ENCODE results near the gene PIK3C2G.

PIK3C2G gene

DNA sequence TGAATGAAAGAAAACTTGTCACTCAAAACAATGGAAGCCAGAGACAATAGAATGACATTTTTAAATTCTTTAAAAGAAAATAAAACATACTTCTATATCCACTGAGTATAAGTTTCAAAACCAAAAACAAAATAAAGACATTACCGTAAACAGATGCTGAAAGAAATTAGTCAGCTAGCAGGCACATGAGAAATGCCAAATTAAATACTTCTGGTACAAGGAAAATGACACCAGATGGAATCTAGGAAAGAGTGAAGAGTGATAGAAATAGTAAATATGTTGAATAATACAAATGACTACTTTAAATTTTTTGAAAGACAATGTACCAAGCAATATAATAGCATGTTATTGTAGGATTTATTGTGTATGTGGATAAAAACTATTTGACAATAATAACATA, 23.8 kb downstream of the PIK3C2G start:
- no peak overlapping the region for H3K4me3 ChIP-seq (ENCODE audit: low read depth, low read length)
- no peak for DNase-seq (ENCODE audit: low read depth)
- in situ Hi-C loops (cut with HindIII; ENCODE audit: low sequenced_read_pairs): no loop called here
- TF ChIP-seq CTCF (IDR thresholded peaks at IDR 0.05; ENCODE audit: low read depth, low read length, missing control alignments): no peak

DNA sequence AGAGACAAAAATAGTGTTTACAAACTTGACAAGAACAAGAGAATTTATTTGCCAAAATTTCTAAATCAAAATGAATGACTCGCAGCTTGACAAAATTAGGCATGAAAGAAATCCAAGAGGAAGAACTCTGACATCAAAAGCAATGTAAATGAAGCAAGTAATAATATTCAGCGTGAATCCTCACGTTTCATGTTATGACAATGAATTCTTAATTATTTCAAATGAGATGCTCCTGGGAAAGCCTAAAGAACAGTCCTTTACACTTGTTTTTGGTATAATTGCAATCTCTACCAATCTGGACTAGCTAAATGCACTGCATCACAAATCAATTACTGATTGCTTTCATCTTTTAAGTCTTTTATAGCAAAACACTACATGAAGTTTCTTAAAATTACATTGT, 29.1 kb downstream of the PIK3C2G start:
- no peak overlapping the region for H3K4me3 ChIP-seq (ENCODE audit: low read depth, low read length)

DNA sequence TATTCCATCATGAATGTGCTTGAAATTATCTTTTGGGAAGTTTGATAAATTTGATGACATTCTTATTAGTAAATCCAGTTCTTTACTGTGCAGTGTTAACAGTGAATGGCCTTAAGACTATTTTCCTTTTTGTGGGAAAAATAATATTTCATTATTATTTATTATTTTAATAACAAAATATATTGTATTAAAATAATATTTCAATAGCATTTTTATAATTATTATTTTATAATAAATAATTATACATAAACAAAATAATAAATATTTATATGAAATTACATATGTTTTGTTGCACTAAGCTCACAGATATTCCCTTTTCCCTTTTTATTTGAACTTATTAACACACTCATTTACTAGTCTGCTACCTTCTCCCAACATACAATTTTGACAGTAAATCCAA, 33.6 kb downstream of the PIK3C2G start:
- H3K4me3 ChIP-seq (ENCODE audit: low read depth, low read length): no peak overlapping the region
- no peak for DNase-seq (ENCODE audit: low read depth)
- in situ Hi-C loops (cut with HindIII; ENCODE audit: low sequenced_read_pairs): no loop called here
- TF ChIP-seq CTCF (IDR thresholded peaks at IDR 0.05; ENCODE audit: low read depth, low read length, missing control alignments): no peak

More for the DNA sequence above, 29.1 kb downstream of the PIK3C2G start:
- in situ Hi-C loops (cut with HindIII; ENCODE audit: low sequenced_read_pairs): no loop called here
- no peak for TF ChIP-seq CTCF (IDR thresholded peaks at IDR 0.05; ENCODE audit: low read depth, low read length, missing control alignments)
- no peak for DNase-seq (ENCODE audit: low read depth)

GRCh38 chr12:18296201-18296908, 35.0 kb downstream of the PIK3C2G start:
- in situ Hi-C loops (cut with HindIII; ENCODE audit: low sequenced_read_pairs): no loop called here
- no peak for TF ChIP-seq CTCF (IDR thresholded peaks at IDR 0.05; ENCODE audit: low read depth, low read length, missing control alignments)
- DNase-seq (ENCODE audit: low read depth): no peak
- no peak overlapping the region for H3K4me3 ChIP-seq (ENCODE audit: low read depth, low read length)

DNA sequence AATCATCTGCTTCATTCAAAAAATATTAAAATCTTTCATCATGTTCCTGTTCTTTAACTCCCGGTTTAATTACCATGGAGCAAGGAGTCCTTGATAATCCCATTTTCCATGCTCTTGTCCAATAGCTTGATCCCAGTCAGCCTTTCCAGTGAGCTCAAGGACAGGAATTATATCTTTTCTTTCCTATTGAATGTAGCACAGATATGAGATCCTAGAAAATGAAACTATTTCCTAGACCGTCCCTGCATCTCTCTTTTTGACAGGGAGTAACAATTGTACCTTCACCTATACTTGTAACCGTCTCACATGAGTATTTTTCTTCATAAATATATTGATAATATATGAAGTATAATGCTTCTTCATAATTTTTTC, 35.6 kb downstream of the PIK3C2G start:
- no peak for DNase-seq (ENCODE audit: low read depth)
- no peak overlapping the region for H3K4me3 ChIP-seq (ENCODE audit: low read depth, low read length)
- in situ Hi-C loops (cut with HindIII; ENCODE audit: low sequenced_read_pairs): no loop called here
- no peak for TF ChIP-seq CTCF (IDR thresholded peaks at IDR 0.05; ENCODE audit: low read depth, low read length, missing control alignments)

GRCh38 chr12:18297902-18298301, 36.6 kb downstream of the PIK3C2G start:
- in situ Hi-C loops (cut with HindIII; ENCODE audit: low sequenced_read_pairs): no loop called here
- DNase-seq (ENCODE audit: low read depth): no peak
- no peak overlapping the region for H3K4me3 ChIP-seq (ENCODE audit: low read depth, low read length)
- TF ChIP-seq CTCF (IDR thresholded peaks at IDR 0.05; ENCODE audit: low read depth, low read length, missing control alignments): no peak

Measured in astrocyte of the cerebellum (primary cell).